HepG2 (cell line): Measurements from ENCODE around the gene FANCL. TPM values are rescaled to one million over a fixed set of nuclear protein-coding genes. Genes with fewer than 3 reads are reported as not detected.

Experiments used
- ATAC-seq: fragments of 200-7000 bp; cut with Tn5 transposase; 3 replicates; pipeline ENCODE4 v1.9.1; 2020; ENCODE audit warnings: mild to moderate bottlenecking, moderate library complexity
- BruUV-seq: library from RNA; stranded (reverse); fragments of 400-500 nt; replicated peaks from 2 replicates; lab custom pipeline; 2021; lab: Mats Ljungman, UMichigan
- CTCF ChIA-PET: fragments of 300-600 bp; formaldehyde crosslinking; extraction: SDS; loops from one replicate; lab custom pipeline; 2021; ENCODE audit warnings: low total read pairs, inconsistent platforms, low intra/inter-chr PET ratio; lab: Yijun Ruan, JAX
- POLR2A ChIA-PET: fragments of 350-600 bp; sonication (Branson Sonifier 250); formaldehyde crosslinking; loops from one replicate; lab custom pipeline; 2020; ENCODE audit warnings: antibody characterized with exemption, inconsistent platforms; lab: Yijun Ruan, JAX
- DNase-seq: peaks from one replicate; pipeline ENCODE4 v3.0.0-alpha.2; 2015; ENCODE audit warnings: low spot score
- FAIRE-seq: peaks from 3 replicates; lab custom pipeline; 2011; peaks lifted over from hg19 to GRCh38; lab: Jason Lieb, UNC
- H2AFZ ChIP-seq: one replicate; pipeline ENCODE4 v1.6.1; 2011; ENCODE audit warnings: low read length, inconsistent platforms
- H3K27ac ChIP-seq: fragments of 300-600 bp; 3 replicates; pipeline ENCODE4 v1.8.0; 2011; ENCODE audit warnings: mixed run types, mild to moderate bottlenecking, mixed read lengths, low read length, inconsistent platforms; ENCODE audit not compliant: insufficient read depth; ENCODE audit errors: extremely low read length
- H3K27me3 ChIP-seq, 2 experiments: fragments of 200-600 bp in 1 of 2; 2 replicates in 1 of 2; 3 replicates in 1 of 2; pipeline versions ENCODE4 v1.6.0 to v1.8.0; 2011; ENCODE audit warnings: low read length in 2 of 2, mild to moderate bottlenecking in 2 of 2, moderate library complexity in 2 of 2, inconsistent platforms in 1 of 2; ENCODE audit not compliant: insufficient read depth in 2 of 2, control insufficient read depth in 1 of 2
- H3K36me3 ChIP-seq, 2 experiments: fragments of 200-600 bp in 1 of 2; replicated peaks in 1 of 2; 2 replicates in 1 of 2; 3 replicates in 1 of 2; pipeline versions ENCODE4 v1.5.1 to v1.8.0; 2011; ENCODE audit warnings: low read length in 2 of 2, inconsistent platforms in 1 of 2; ENCODE audit not compliant: insufficient read depth in 2 of 2, control insufficient read depth in 1 of 2
- H3K4me1 ChIP-seq: 2 replicates; pipeline ENCODE4 v1.5.1; 2012; ENCODE audit warnings: low read length, inconsistent platforms; ENCODE audit not compliant: insufficient read depth
- H3K4me2 ChIP-seq: 2 replicates; pipeline ENCODE4 v1.6.0; 2011; ENCODE audit warnings: low read depth, low read length, inconsistent platforms
- H3K4me3 ChIP-seq, 3 experiments: fragments of 200-600 bp in 1 of 3; sonication (generic), shearing (Covaris generic) in 1 of 3; replicated peaks in 1 of 3; 2 replicates each; pipeline ENCODE4 v1.5.1; 2011 to 2016; ENCODE audit warnings: low read length in 3 of 3, inconsistent platforms in 2 of 3, low read depth in 2 of 3, mild to moderate bottlenecking in 2 of 3, control low read depth in 1 of 3, mixed read lengths in 1 of 3; ENCODE audit not compliant: insufficient read depth in 1 of 3
- H3K79me2 ChIP-seq: one replicate; pipeline ENCODE4 v1.6.1; 2011; ENCODE audit warnings: low read length, inconsistent platforms; ENCODE audit not compliant: insufficient read depth
- H3K9ac ChIP-seq: 2 replicates; pipeline ENCODE4 v1.6.0; 2011; ENCODE audit warnings: mild to moderate bottlenecking, low read depth, low read length, inconsistent platforms; ENCODE audit not compliant: insufficient read depth
- H3K9me3 ChIP-seq: 2 replicates; pipeline ENCODE4 v1.5.1; 2012; ENCODE audit warnings: mild to moderate bottlenecking, low read length
- H4K20me1 ChIP-seq: 2 replicates; pipeline ENCODE4 v1.6.0; 2011; ENCODE audit warnings: inconsistent platforms, mild to moderate bottlenecking, low read length, moderate library complexity; ENCODE audit not compliant: insufficient read depth
- AHR ChIP-seq: IDR thresholded peaks from 2 replicates; pipeline ENCODE4 v1.6.1; 2018; ENCODE audit warnings: missing genetic modification reagents, missing compliant biosample characterization
- ATAD3A ChIP-seq: sonication (generic); formaldehyde crosslinking; IDR thresholded peaks from 2 replicates; pipeline ENCODE4 v1.4.0; 2020; ENCODE audit warnings: missing genetic modification reagents
- CEBPG ChIP-seq: IDR thresholded peaks from 2 replicates; pipeline ENCODE4 v1.6.1; 2016
- DMAP1 ChIP-seq: IDR thresholded peaks from 2 replicates; pipeline ENCODE4 v1.6.1; 2016
- MAFK ChIP-seq, 2 experiments: IDR thresholded peaks in 1 of 2; conservative IDR thresholded peaks in 1 of 2; 2 replicates each; pipeline ENCODE4 v1.6.1; 2011; ENCODE audit warnings: improper control_type of control experiment in 2 of 2, low read length in 2 of 2
- MED1 ChIP-seq: sonication (generic); formaldehyde crosslinking; IDR thresholded peaks from 2 replicates; pipeline ENCODE4 v1.4.0; 2020; ENCODE audit warnings: missing genetic modification reagents
- MXI1 ChIP-seq: IDR thresholded peaks from 3 replicates; pipeline ENCODE4 v1.6.1; 2012; ENCODE audit warnings: low read depth, low read length, inconsistent platforms, borderline replicate concordance
- PHF21A ChIP-seq: sonication (generic); formaldehyde crosslinking; IDR thresholded peaks from 2 replicates; pipeline ENCODE4 v1.5.0; 2020; ENCODE audit warnings: mild to moderate bottlenecking, missing genetic modification reagents
- RFX5 ChIP-seq: IDR thresholded peaks from 2 replicates; pipeline ENCODE4 v1.6.1; 2011; ENCODE audit warnings: low read depth, low read length, improper control_type of control experiment
- SATB2 ChIP-seq: sonication (generic); formaldehyde crosslinking; IDR thresholded peaks from 2 replicates; pipeline ENCODE4 v1.5.0; 2020; ENCODE audit warnings: missing genetic modification reagents
- ZBTB26 ChIP-seq: IDR thresholded peaks from 2 replicates; pipeline ENCODE4 v1.6.1; 2016; ENCODE audit warnings: missing compliant biosample characterization, missing genetic modification reagents, borderline replicate concordance
- ZNF142 ChIP-seq: sonication (generic); formaldehyde crosslinking; IDR thresholded peaks from 2 replicates; pipeline ENCODE4 v1.4.0; 2020; ENCODE audit warnings: missing genetic modification reagents
- ZNF362 ChIP-seq: sonication (generic); formaldehyde crosslinking; IDR thresholded peaks from 2 replicates; pipeline ENCODE4 v1.4.0; 2020; ENCODE audit warnings: missing genetic modification reagents, mild to moderate bottlenecking, borderline replicate concordance
- ZNF543 ChIP-seq: sonication (generic); formaldehyde crosslinking; IDR thresholded peaks from 2 replicates; pipeline ENCODE4 v1.4.0; 2020; ENCODE audit warnings: mild to moderate bottlenecking, missing genetic modification reagents
- ZNF598 ChIP-seq: sonication (generic); formaldehyde crosslinking; IDR thresholded peaks from 2 replicates; pipeline ENCODE4 v1.5.1; 2020; ENCODE audit warnings: mild to moderate bottlenecking, missing genetic modification reagents, borderline replicate concordance
- ZXDC ChIP-seq: sonication (generic); formaldehyde crosslinking; IDR thresholded peaks from 2 replicates; pipeline ENCODE4 v1.5.0; 2020; ENCODE audit warnings: mild to moderate bottlenecking, missing genetic modification reagents
- WGBS: methylation state at CpG from one replicate; pipeline ENCODE4 v1.1.6; 2017; ENCODE audit warnings: low lambda C conversion rate; 5-methylcytosine and 5-hydroxymethylcytosine counted together
- in situ Hi-C: cut with HindIII; loops from 2 replicates; pipeline ENCODE4 v1.10.0; 2017; ENCODE audit warnings: low pct_unique_long_range_greater_than_20kb; ENCODE audit not compliant: extremely low pct_ligation_motif_present
- intact Hi-C: fragments of 100-400 bp; cut with micrococcal nuclease; formaldehyde crosslinking; loops from one replicate; pipeline ENCODE4 v1.10.0; 2022; ENCODE audit not compliant: unreplicated experiment
- polyA plus RNA-seq, 8 experiments: library from polyadenylated mRNA; depleted of rRNA in 3 of 8; stranded (reverse) in 7 of 8; unstranded in 1 of 8; fragments of >200 nt; fragmentation: Illumina TruSeq in 4 of 8; extraction: Trizol in 4 of 8; gene quantifications; 2 replicates each; pipeline versions ENCODE4 v1.2.1 to v1.2.3, GENCODE V29; 2011 to 2016; ENCODE audit warnings: low read depth in 4 of 8, missing spikeins in 1 of 8, mixed read lengths in 1 of 8; ENCODE audit not compliant: insufficient read depth in 1 of 8
- total RNA-seq, 5 experiments: library from RNA; depleted of rRNA; stranded (reverse); fragments of >200 nt; fragmentation: Illumina TruSeq; extraction: Trizol; gene quantifications; 2 replicates each; pipeline ENCODE4 v1.2.3, GENCODE V29; 2016; ENCODE audit warnings: low read depth in 1 of 5

The FANCL gene
- total and polyA plus RNA-seq, 2 of the 13 experiments (the other 11 are each of a cell fraction or from before 2014, with no cell fraction given) = 40.7 to 66.8 TPM

GRCh38 chr2:58122540-58122939 is 118.6 kb downstream of the FANCL start:
- ATAC-seq = no peak
- Histone ChIP-seq H3K4me3 (no peak overlapping the region), H3K27ac (no peak overlapping the region), H3K36me3 (0 out of 5 replicates have a peak, but pooled peaks cover 0 to 8% of the 10 kb centered on the region in 2 experiments), H3K9me3 (no peaks in the 10 kb centered on the region), H3K9ac (no peak overlapping the region), H3K27me3 (no peaks in the 10 kb centered on the region), H3K4me2 (no peak overlapping the region), H4K20me1 (no peaks in the 10 kb centered on the region), H3K79me2 (no peaks in the 10 kb centered on the region), H3K4me1 (no peaks in the 10 kb centered on the region), H2AFZ (no peak overlapping the region)
- DNase-seq = no peak
- in situ Hi-C loops = no loop called here
- intact Hi-C loops = no loop called here
- POLR2A ChIA-PET = no interaction called here
- 97% methylated on average over 3 of the region's 3 CpGs for WGBS
- BruUV-seq = no TSS peak
- CTCF ChIA-PET = no interaction called here
- FAIRE-seq = no peak
- TF ChIP-seq DMAP1 (CRISPR knock-in tag) = no peak
- no peak for TF ChIP-seq ATAD3A (CRISPR knock-in tag)
- TF ChIP-seq PHF21A (CRISPR knock-in tag) = no peak
- no peak for TF ChIP-seq RFX5
- TF ChIP-seq CEBPG = no peak
- TF ChIP-seq ZNF543 (CRISPR knock-in tag) = no peak
- TF ChIP-seq ZNF362 (CRISPR knock-in tag) = no peak
- no peak for TF ChIP-seq MAFK (conservative IDR thresholded peaks at IDR 0.05 in 1 of 2, IDR thresholded peaks at IDR 0.05 in 1 of 2; ENCODE audit: low read length in 2 of 2)
- TF ChIP-seq AHR (CRISPR knock-in tag) = no peak
- TF ChIP-seq SATB2 (CRISPR knock-in tag) = no peak
- no peak for TF ChIP-seq ZBTB26
- no peak for TF ChIP-seq MXI1
- no peak for TF ChIP-seq ZNF598 (CRISPR knock-in tag)
- no peak for TF ChIP-seq ZNF142 (CRISPR knock-in tag)
- no peak for TF ChIP-seq MED1 (CRISPR knock-in tag)
- TF ChIP-seq ZXDC (CRISPR knock-in tag) = no peak
